K562 (cell line): ENCODE data around the gene SETSIP. TPM values are rescaled to one million over a fixed set of nuclear protein-coding genes. Genes with fewer than 3 reads are reported as not detected.

Experiments used
- ATAC-seq: fragments of 200-7000 bp; cut with Tn5 transposase; 3 replicates; pipeline ENCODE4 v1.9.1; 2020; ENCODE audit warnings: moderate library complexity
- BruUV-seq: library from RNA; stranded (reverse); fragments of 400-500 nt; replicated peaks from 2 replicates; lab custom pipeline; 2021; lab: Mats Ljungman, UMichigan
- CTCF ChIA-PET: fragments of 300-600 bp; formaldehyde crosslinking; extraction: SDS; loops from one replicate; lab custom pipeline; 2021; ENCODE audit warnings: low intra/inter-chr PET ratio; lab: Yijun Ruan, JAX
- POLR2A ChIA-PET: fragments of 300-600, 350-650 bp; sonication (Branson Sonifier 250); formaldehyde crosslinking; extraction: SDS; loops from one replicate; lab custom pipeline; 2021; ENCODE audit warnings: antibody characterized with exemption, inconsistent platforms; lab: Yijun Ruan, JAX
- DNase-seq, 4 experiments: peaks; one replicate each; pipeline versions ENCODE4 v3.0.0 to v3.0.0-alpha.2; 2011 to 2018; ENCODE audit warnings: low spot score in 3 of 4, mixed read lengths in 3 of 4; ENCODE audit errors: extremely low read depth in 1 of 4
- FAIRE-seq: peaks from 2 replicates; lab custom pipeline; 2011; peaks lifted over from hg19 to GRCh38; lab: Jason Lieb, UNC
- H2AFZ ChIP-seq: 2 replicates; pipeline ENCODE4 v1.6.0; 2011; ENCODE audit warnings: low read depth, low read length, control low read depth, inconsistent platforms
- H3K27ac ChIP-seq: fragments of 200-600 bp; 3 replicates; pipeline ENCODE4 v1.8.0; 2011; ENCODE audit warnings: low read depth, mild to moderate bottlenecking, control low read depth, inconsistent platforms, low read length, moderate library complexity, mixed read lengths; ENCODE audit errors: extremely low read depth
- H3K27me3 ChIP-seq, 2 experiments: fragments of 300-600 bp in 1 of 2; 2 replicates in 1 of 2; 3 replicates in 1 of 2; pipeline versions ENCODE4 v1.6.0 to v1.8.0; 2011; ENCODE audit warnings: inconsistent platforms in 2 of 2, low read length in 2 of 2, mild to moderate bottlenecking in 1 of 2, mixed read lengths in 1 of 2, moderate library complexity in 1 of 2; ENCODE audit not compliant: control insufficient read depth in 2 of 2, insufficient read depth in 2 of 2
- H3K36me3 ChIP-seq: fragments of 300-600 bp; 3 replicates; pipeline ENCODE4 v1.8.0; 2011; ENCODE audit warnings: mild to moderate bottlenecking, low read length, inconsistent platforms; ENCODE audit not compliant: control insufficient read depth, insufficient read depth
- H3K4me1 ChIP-seq, 2 experiments: fragments of 200-600 bp in 1 of 2; replicated peaks in 1 of 2; 2 replicates in 1 of 2; 3 replicates in 1 of 2; pipeline versions ENCODE4 v1.5.1 to v1.8.0; 2011; ENCODE audit warnings: inconsistent platforms in 2 of 2, low read length in 2 of 2, mild to moderate bottlenecking in 1 of 2, mixed read lengths in 1 of 2, moderate library complexity in 1 of 2; ENCODE audit not compliant: control insufficient read depth in 2 of 2, insufficient read depth in 2 of 2
- H3K4me2 ChIP-seq: 2 replicates; pipeline ENCODE4 v1.6.1; 2011; ENCODE audit warnings: low read length, control low read depth, inconsistent platforms, mixed read lengths; ENCODE audit not compliant: insufficient read depth
- H3K4me3 ChIP-seq: fragments of 200-600 bp; sonication (generic), shearing (Covaris generic); 2 replicates; pipeline ENCODE4 v1.5.1; 2016; ENCODE audit warnings: control low read depth, inconsistent platforms
- H3K79me2 ChIP-seq: fragments of 200-600 bp; 3 replicates; pipeline ENCODE4 v1.8.0; 2011; ENCODE audit warnings: low read length, inconsistent platforms; ENCODE audit not compliant: control insufficient read depth, insufficient read depth
- H3K9ac ChIP-seq, 2 experiments: 2 replicates each; pipeline versions ENCODE4 v1.6.0 to v1.6.1; 2011; ENCODE audit warnings: low read depth in 2 of 2, low read length in 2 of 2, control low read depth in 1 of 2, inconsistent platforms in 1 of 2, mild to moderate bottlenecking in 1 of 2, mixed read lengths in 1 of 2; ENCODE audit not compliant: insufficient read depth in 1 of 2
- H3K9me1 ChIP-seq: one replicate; pipeline ENCODE4 v1.6.0; 2011; ENCODE audit warnings: inconsistent platforms, mild to moderate bottlenecking, low read length, moderate library complexity; ENCODE audit not compliant: control insufficient read depth, insufficient read depth
- H3K9me3 ChIP-seq: replicated peaks from 2 replicates; pipeline ENCODE4 v1.5.1; 2011; ENCODE audit warnings: low read depth, low read length, inconsistent platforms; ENCODE audit not compliant: control insufficient read depth, insufficient read depth
- H4K20me1 ChIP-seq: replicated peaks from 2 replicates; pipeline ENCODE4 v1.6.1; 2011; ENCODE audit warnings: low read length, inconsistent platforms, mixed read lengths; ENCODE audit not compliant: control insufficient read depth, insufficient read depth
- ARID2 ChIP-seq: fragments of 450-650 bp; IDR thresholded peaks from 2 replicates; pipeline ENCODE4 v1.6.1; 2017; ENCODE audit warnings: antibody characterized with exemption, mild to moderate bottlenecking
- CEBPB ChIP-seq: fragments of 450-650 bp; IDR thresholded peaks from 2 replicates; pipeline ENCODE4 v1.6.1; 2016; ENCODE audit warnings: missing genetic modification characterization, missing compliant biosample characterization
- CEBPG ChIP-seq, 3 experiments: fragments of 200-800 bp in 1 of 3; sonication (Bioruptor generic) in 1 of 3; sonication (generic) in 1 of 3; formaldehyde crosslinking in 1 of 3; IDR thresholded peaks in 2 of 3; conservative IDR thresholded peaks in 1 of 3; 2 replicates each; pipeline versions ENCODE4 v1.6.1 to v1.8.0; 2016 to 2022; ENCODE audit warnings: missing compliant biosample characterization in 2 of 3, missing genetic modification characterization in 2 of 3, mild to moderate bottlenecking in 1 of 3, missing genetic modification reagents in 1 of 3
- CHD1 ChIP-seq: fragments of 200-600 bp; sonication (generic); IDR thresholded peaks from one replicate; pipeline ENCODE4 v1.6.1; 2012; ENCODE audit warnings: mild to moderate bottlenecking, moderate library complexity, low read length, inconsistent platforms
- HEY1 ChIP-seq: fragments of 250-450 bp; sonication (Bioruptor Pico); IDR thresholded peaks from 2 replicates; pipeline ENCODE4 v1.5.0; 2020; ENCODE audit warnings: mild to moderate bottlenecking, moderate library complexity, borderline replicate concordance
- KAT8 ChIP-seq: fragments of 450-650 bp; IDR thresholded peaks from 2 replicates; pipeline ENCODE4 v1.6.1; 2016; ENCODE audit warnings: low read depth, mild to moderate bottlenecking
- PML ChIP-seq: IDR thresholded peaks from 2 replicates; pipeline ENCODE4 v1.6.1; 2012; ENCODE audit warnings: low read length, inconsistent platforms
- POU5F1 ChIP-seq: fragments of 150-350 bp; IDR thresholded peaks from 2 replicates; pipeline ENCODE4 v1.6.1; 2014; ENCODE audit warnings: borderline replicate concordance, low read length, low read depth, mild to moderate bottlenecking; ENCODE audit not compliant: partially characterized antibody
- STAT5A ChIP-seq: IDR thresholded peaks from 2 replicates; pipeline ENCODE4 v1.6.1; 2012; ENCODE audit warnings: low read length, inconsistent platforms, borderline replicate concordance
- ZNF24 ChIP-seq: fragments of 450-650 bp; IDR thresholded peaks from 2 replicates; pipeline ENCODE4 v1.6.1; 2016
- ZNF444 ChIP-seq: fragments of 250-450 bp; sonication (Bioruptor Pico); IDR thresholded peaks from 2 replicates; pipeline ENCODE4 v1.4.0; 2020; ENCODE audit warnings: mild to moderate bottlenecking, moderate library complexity
- WGBS: fragments of 100-300 bp; shearing (Covaris generic); methylation state at CpG from one replicate; pipeline ENCODE4 v1.1.6; 2016; ENCODE audit warnings: low coverage, mixed read lengths; ENCODE audit not compliant: insufficient coverage; ENCODE audit errors: missing lambda C conversion rate; 5-methylcytosine and 5-hydroxymethylcytosine counted together
- in situ Hi-C: fragments of 300-500 bp; cut with MboI; formaldehyde crosslinking; loops from 4 replicates; pipeline ENCODE4 v1.15.0; 2018; ENCODE audit warnings: inconsistent platforms, mixed read lengths
- intact Hi-C: fragments of 100-400 bp; cut with micrococcal nuclease; formaldehyde crosslinking; loops from 2 replicates; pipeline ENCODE4 v1.14.2; 2022
- polyA plus RNA-seq, 8 experiments: library from polyadenylated mRNA; depleted of rRNA in 4 of 8; stranded (reverse) in 5 of 8; unstranded in 3 of 8; fragments of >200 nt; fragmentation: Nextera tagmentation in 2 of 8; fragmentation: Illumina TruSeq in 1 of 8; extraction: Ambion mirVana in 2 of 8; extraction: Trizol in 1 of 8; gene quantifications; 2 replicates each; pipeline versions ENCODE4 v1.2.1 to v1.2.3, GENCODE V29; 2011 to 2014; ENCODE audit warnings: inconsistent platforms in 1 of 8, missing spikeins in 1 of 8
- total RNA-seq, 7 experiments: library from RNA; depleted of rRNA in 6 of 7; stranded (reverse); fragments of >200 nt in 6 of 7; fragmentation: Illumina TruSeq in 2 of 7; extraction: Trizol in 2 of 7; gene quantifications; 2 replicates each; pipeline versions ENCODE4 v1.2.1 to v1.2.3, GENCODE V29; 2011 to 2021; ENCODE audit warnings: low replicate concordance in 1 of 7

Gene SETSIP
- total and polyA plus RNA-seq, 9 of the 15 experiments (the other 6 are each of a cell fraction or from before 2014, with no cell fraction given) = 0.22 to 0.43 TPM; not detected in 7

GRCh38 chr1:92091625-92092024, 16.4 kb upstream of the SETSIP start:
- no peaks in the 10 kb centered on the region for H4K20me1 ChIP-seq
- H3K9me3 ChIP-seq = no peaks in the 10 kb centered on the region
- POLR2A ChIA-PET = no interaction called here
- no peaks in the 10 kb centered on the region for H3K36me3 ChIP-seq
- no peak overlapping the region for H3K9ac ChIP-seq
- H2AFZ ChIP-seq = peak overlapping the region; percentile 14; the same call in 1 of the 2 replicates
- no peak overlapping the region for H3K4me3 ChIP-seq
- no peaks in the 10 kb centered on the region for H3K79me2 ChIP-seq
- no TSS peak for BruUV-seq
- FAIRE-seq (no peak), DNase-seq (no peak), ATAC-seq (peak; percentile 44; the same call in 1 of the 3 replicates)
- H3K4me2 ChIP-seq = no peak overlapping the region
- CTCF ChIA-PET = no interaction called here
- no peaks in the 10 kb centered on the region for H3K27me3 ChIP-seq
- H3K27ac ChIP-seq = no peak overlapping the region
- H3K4me1 ChIP-seq = no peaks in the 10 kb centered on the region
- TF ChIP-seq ARID2 = no peak
- TF ChIP-seq CEBPB (tag) = peak; percentile 91
- no peak for TF ChIP-seq KAT8
- TF ChIP-seq CEBPG (CRISPR knock-in tag; IDR thresholded peaks at IDR 0.05) = no peak
- TF ChIP-seq CEBPG (tag; conservative IDR thresholded peaks at IDR 0.05 in 1 of 2, IDR thresholded peaks at IDR 0.05 in 1 of 2) = peak; percentile 14 to 64; a peak in 1 of 4 replicates
- TF ChIP-seq PML = no peak
- TF ChIP-seq CHD1 = no peak
- no peak for TF ChIP-seq ZNF24
- no peak for TF ChIP-seq HEY1 (CRISPR knock-in tag)
- TF ChIP-seq STAT5A = no peak
- TF ChIP-seq POU5F1 = no peak
- TF ChIP-seq ZNF444 (CRISPR knock-in tag) = no peak
- 44% methylated on average over 5 of the region's 5 CpGs for whole genome bisulfite sequencing
- in situ Hi-C loops = no loop called here
- intact Hi-C loops = no loop called here
- no peaks in the 10 kb centered on the region for H3K9me1 ChIP-seq
